ENCODE data around the gene JCAD. TPM values are rescaled to one million over a fixed set of nuclear protein-coding genes. Genes with fewer than 3 reads are reported as not detected.

The JCAD gene
- total and polyA plus RNA-seq, 2 experiments from 2014 or later = 0.78 to 2.1 TPM

GRCh38 chr10:30088178-30088577 is 28.8 kb upstream of the JCAD start:
- peak; percentile 88 for ATAC-seq
- Histone ChIP-seq H3K9me2 (ENCODE audit: insufficient read depth) (no peaks in the 10 kb centered on the region), H2AFZ (no peak overlapping the region), H4K20me1 (replicated peaks; ENCODE audit: insufficient read depth) (no peaks in the 10 kb centered on the region), H3K4me3 (no peak overlapping the region), H3K79me2 (replicated peaks; ENCODE audit: insufficient read depth) (no peaks in the 10 kb centered on the region), H3K27ac (ENCODE audit: low read depth) (no peak overlapping the region), H3K36me3 (ENCODE audit: insufficient read depth) (no peaks in the 10 kb centered on the region), H3K4me1 (ENCODE audit: insufficient read depth) (0 out of 2 replicates have a peak, but pooled peaks cover 4% of the 10 kb centered on the region), H3K4me2 (no peak overlapping the region), H3F3A (replicated peaks; ENCODE audit: low read depth) (no peaks in the 10 kb centered on the region), H3K27me3 (ENCODE audit: insufficient read depth) (no peaks in the 10 kb centered on the region)
- Mint-ChIP-seq H3K36me3 (ENCODE audit: low read depth) (no peaks in the 10 kb centered on the region), H3K27me3 (ENCODE audit: insufficient read depth, low read depth, poor library complexity) (no peaks in the 10 kb centered on the region), H3K27ac (no peak overlapping the region), H3K4me1 (peaks cover 6% of the 10 kb centered on the region), H3K4me3 (no peak overlapping the region), H3K9me3 (no peaks in the 10 kb centered on the region)
- DNase-seq (ENCODE audit: low spot score) = peak; percentile 34
- TF ChIP-seq, protein P1, sequence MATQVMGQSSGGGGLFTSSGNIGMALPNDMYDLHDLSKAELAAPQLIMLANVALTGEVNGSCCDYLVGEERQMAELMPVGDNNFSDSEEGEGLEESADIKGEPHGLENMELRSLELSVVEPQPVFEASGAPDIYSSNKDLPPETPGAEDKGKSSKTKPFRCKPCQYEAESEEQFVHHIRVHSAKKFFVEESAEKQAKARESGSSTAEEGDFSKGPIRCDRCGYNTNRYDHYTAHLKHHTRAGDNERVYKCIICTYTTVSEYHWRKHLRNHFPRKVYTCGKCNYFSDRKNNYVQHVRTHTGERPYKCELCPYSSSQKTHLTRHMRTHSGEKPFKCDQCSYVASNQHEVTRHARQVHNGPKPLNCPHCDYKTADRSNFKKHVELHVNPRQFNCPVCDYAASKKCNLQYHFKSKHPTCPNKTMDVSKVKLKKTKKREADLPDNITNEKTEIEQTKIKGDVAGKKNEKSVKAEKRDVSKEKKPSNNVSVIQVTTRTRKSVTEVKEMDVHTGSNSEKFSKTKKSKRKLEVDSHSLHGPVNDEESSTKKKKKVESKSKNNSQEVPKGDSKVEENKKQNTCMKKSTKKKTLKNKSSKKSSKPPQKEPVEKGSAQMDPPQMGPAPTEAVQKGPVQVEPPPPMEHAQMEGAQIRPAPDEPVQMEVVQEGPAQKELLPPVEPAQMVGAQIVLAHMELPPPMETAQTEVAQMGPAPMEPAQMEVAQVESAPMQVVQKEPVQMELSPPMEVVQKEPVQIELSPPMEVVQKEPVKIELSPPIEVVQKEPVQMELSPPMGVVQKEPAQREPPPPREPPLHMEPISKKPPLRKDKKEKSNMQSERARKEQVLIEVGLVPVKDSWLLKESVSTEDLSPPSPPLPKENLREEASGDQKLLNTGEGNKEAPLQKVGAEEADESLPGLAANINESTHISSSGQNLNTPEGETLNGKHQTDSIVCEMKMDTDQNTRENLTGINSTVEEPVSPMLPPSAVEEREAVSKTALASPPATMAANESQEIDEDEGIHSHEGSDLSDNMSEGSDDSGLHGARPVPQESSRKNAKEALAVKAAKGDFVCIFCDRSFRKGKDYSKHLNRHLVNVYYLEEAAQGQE (IDR thresholded peaks at IDR 0.05; ENCODE audit: unreplicated experiment) = no peak
- TF ChIP-seq JUNB (IDR thresholded peaks at IDR 0.05; ENCODE audit: unreplicated experiment) (no peak), ZNF114 (CRISPR knock-in tag; IDR thresholded peaks at IDR 0.05) (no peak), ZNF331 (CRISPR knock-in tag; IDR thresholded peaks at IDR 0.05; ENCODE audit: low read depth) (no peak), STAT1 (IDR thresholded peaks at IDR 0.05; ENCODE audit: unreplicated experiment) (no peak), NANOG (IDR thresholded peaks at IDR 0.05; ENCODE audit: borderline replicate concordance) (no peak), EZH2phosphoT487 (IDR thresholded peaks at IDR 0.05; ENCODE audit: unreplicated experiment) (no peak), CTCF (conservative IDR thresholded peaks at IDR 0.05; ENCODE audit: low read depth in 2 of 2) (no peak), CREB1 (CRISPR knock-in tag; IDR thresholded peaks at IDR 0.05; ENCODE audit: low read depth) (no peak), EZH2 (IDR thresholded peaks at IDR 0.05; ENCODE audit: low read depth, unreplicated experiment) (no peak), POLR2AphosphoS5 (IDR thresholded peaks at IDR 0.05; ENCODE audit: low read depth) (no peak)
- TF ChIP-seq, protein P2, sequence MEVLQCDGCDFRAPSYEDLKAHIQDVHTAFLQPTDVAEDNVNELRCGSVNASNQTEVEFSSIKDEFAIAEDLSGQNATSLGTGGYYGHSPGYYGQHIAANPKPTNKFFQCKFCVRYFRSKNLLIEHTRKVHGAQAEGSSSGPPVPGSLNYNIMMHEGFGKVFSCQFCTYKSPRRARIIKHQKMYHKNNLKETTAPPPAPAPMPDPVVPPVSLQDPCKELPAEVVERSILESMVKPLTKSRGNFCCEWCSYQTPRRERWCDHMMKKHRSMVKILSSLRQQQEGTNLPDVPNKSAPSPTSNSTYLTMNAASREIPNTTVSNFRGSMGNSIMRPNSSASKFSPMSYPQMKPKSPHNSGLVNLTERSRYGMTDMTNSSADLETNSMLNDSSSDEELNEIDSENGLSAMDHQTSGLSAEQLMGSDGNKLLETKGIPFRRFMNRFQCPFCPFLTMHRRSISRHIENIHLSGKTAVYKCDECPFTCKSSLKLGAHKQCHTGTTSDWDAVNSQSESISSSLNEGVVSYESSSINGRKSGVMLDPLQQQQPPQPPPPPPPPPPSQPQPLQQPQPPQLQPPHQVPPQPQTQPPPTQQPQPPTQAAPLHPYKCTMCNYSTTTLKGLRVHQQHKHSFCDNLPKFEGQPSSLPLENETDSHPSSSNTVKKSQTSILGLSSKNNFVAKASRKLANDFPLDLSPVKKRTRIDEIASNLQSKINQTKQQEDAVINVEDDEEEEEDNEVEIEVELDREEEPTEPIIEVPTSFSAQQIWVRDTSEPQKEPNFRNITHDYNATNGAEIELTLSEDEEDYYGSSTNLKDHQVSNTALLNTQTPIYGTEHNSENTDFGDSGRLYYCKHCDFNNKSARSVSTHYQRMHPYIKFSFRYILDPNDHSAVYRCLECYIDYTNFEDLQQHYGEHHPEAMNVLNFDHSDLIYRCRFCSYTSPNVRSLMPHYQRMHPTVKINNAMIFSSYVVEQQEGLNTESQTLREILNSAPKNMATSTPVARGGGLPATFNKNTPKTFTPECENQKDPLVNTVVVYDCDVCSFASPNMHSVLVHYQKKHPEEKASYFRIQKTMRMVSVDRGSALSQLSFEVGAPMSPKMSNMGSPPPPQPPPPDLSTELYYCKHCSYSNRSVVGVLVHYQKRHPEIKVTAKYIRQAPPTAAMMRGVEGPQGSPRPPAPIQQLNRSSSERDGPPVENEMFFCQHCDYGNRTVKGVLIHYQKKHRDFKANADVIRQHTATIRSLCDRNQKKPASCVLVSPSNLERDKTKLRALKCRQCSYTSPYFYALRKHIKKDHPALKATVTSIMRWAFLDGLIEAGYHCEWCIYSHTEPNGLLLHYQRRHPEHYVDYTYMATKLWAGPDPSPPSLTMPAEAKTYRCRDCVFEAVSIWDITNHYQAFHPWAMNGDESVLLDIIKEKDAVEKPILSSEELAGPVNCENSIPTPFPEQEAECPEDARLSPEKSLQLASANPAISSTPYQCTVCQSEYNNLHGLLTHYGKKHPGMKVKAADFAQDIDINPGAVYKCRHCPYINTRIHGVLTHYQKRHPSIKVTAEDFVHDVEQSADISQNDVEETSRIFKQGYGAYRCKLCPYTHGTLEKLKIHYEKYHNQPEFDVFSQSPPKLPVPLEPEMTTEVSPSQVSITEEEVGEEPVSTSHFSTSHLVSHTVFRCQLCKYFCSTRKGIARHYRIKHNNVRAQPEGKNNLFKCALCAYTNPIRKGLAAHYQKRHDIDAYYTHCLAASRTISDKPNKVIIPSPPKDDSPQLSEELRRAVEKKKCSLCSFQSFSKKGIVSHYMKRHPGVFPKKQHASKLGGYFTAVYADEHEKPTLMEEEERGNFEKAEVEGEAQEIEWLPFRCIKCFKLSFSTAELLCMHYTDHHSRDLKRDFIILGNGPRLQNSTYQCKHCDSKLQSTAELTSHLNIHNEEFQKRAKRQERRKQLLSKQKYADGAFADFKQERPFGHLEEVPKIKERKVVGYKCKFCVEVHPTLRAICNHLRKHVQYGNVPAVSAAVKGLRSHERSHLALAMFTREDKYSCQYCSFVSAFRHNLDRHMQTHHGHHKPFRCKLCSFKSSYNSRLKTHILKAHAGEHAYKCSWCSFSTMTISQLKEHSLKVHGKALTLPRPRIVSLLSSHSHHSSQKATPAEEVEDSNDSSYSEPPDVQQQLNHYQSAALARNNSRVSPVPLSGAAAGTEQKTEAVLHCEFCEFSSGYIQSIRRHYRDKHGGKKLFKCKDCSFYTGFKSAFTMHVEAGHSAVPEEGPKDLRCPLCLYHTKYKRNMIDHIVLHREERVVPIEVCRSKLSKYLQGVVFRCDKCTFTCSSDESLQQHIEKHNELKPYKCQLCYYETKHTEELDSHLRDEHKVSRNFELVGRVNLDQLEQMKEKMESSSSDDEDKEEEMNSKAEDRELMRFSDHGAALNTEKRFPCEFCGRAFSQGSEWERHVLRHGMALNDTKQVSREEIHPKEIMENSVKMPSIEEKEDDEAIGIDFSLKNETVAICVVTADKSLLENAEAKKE (CRISPR knock-in tag; IDR thresholded peaks at IDR 0.05) = no peak
- TF ChIP-seq, protein P3, sequence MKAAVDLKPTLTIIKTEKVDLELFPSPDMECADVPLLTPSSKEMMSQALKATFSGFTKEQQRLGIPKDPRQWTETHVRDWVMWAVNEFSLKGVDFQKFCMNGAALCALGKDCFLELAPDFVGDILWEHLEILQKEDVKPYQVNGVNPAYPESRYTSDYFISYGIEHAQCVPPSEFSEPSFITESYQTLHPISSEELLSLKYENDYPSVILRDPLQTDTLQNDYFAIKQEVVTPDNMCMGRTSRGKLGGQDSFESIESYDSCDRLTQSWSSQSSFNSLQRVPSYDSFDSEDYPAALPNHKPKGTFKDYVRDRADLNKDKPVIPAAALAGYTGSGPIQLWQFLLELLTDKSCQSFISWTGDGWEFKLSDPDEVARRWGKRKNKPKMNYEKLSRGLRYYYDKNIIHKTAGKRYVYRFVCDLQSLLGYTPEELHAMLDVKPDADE (IDR thresholded peaks at IDR 0.05) = no peak

Measured in GM23338 (cell line).